Activated T-cell treated with anti-CD3 and anti-CD28 coated beads, Interleukin-2, amount 50 U/mL, for 48 hours (primary cell): ENCODE measurements around the gene ATP5PB.

Experiments
- DNase-seq, 2 experiments: peaks; one replicate each; pipeline ENCODE4 v3.0.0-alpha.2; 2020

The ATP5PB gene

DNA sequence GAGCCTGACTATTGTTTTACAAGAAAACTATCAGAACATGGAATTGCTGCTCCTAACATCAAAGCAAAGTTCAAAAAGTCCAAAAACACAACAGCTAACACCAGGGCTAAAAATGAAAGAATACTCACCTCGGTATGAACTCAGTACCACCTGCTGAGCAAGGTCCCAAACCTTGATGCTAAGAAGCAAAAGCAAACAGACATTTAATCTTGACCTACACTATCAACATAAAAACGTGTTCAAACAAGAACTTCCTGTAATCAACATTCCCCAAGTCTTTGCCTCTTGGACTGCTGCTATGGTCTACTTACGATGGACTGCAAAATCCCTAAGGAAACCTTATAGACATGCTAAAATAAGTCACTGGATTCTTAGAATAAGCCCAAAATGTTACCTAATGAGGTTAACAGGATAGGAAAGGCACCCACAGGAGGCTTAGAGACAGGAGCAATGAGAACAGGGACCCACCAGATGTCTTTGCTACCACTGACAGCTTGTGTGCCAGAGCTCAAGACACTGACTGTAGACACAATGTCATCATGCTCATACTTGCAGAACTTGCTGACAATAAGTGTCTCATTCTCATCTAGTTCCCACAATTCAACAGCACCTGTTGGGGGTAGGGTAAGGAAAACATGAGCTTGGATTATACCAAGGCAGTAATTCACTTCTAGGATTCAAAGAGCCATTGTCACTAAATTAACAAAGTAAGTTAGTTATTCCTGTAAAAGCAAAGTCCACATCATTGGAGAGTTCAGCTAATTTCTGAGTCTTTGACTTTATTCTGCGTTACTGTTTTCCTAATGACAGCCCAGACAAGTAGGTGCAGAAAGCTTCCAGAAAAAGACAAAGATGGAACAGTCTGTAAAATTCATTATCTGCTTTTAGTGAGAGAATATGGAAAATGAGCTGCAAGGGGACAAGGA, 2.0 kb upstream of the ATP5PB start:
- DNase-seq, result no peak

DNA sequence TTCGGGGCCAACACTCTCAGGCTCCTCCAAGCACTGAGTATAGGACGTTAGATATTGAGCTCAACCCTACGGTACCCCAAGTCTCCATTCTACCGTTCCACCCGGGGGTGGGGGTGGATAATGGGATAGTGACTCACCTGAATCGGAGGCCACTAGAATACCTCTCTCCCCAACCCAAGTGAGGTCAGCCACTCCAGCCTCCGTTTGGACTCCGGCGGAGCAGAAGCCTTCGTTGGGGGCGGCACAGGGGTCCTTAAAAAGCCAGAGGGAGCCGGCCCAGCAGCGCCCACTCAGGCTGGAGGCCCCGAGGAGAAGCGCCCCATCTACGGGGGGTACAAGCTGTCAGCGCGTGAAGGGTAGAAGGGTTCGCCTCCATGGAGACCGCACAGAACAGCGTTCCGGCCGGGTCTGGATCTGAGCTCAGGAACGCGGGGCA, 764 bp upstream of the ATP5PB start:
- peak; percentile 58 to 60 for DNase-seq

DNA sequence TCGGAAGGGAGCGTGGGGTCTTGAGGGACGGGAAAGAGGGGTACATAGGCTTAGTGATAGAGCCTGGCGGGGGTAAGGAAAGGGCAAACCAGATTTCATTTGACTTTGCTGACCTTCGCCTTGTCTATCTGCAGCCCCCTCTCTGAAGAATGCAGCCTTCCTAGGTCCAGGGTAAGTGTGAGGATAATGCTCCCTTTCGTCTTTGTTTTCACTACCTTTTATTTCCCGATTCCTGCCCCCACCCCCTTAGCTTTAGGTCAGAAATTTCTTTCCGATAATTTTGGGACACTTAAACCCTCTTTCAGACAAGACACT, 396 bp downstream of the ATP5PB start:
- no peak for DNase-seq

DNA sequence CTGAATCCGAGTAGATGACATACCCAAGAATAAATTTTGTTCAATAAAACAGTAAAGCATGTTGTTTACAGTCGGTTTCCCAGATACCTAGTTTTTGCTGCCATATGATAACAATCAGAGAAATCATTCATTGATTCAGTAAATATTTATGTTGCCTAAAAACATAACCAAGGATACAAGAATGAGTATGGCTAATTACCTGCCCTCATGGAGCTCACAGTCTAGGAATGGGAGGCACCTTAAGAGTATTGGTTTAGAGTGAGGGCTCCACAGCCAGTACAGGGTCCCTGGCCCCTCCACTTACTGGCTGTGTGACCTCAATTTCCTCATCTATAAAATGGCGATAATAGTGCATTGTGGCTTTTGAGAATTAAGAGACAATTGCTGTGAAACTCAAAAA, 921 bp downstream of the ATP5PB start:
- DNase-seq, result no peak

DNA sequence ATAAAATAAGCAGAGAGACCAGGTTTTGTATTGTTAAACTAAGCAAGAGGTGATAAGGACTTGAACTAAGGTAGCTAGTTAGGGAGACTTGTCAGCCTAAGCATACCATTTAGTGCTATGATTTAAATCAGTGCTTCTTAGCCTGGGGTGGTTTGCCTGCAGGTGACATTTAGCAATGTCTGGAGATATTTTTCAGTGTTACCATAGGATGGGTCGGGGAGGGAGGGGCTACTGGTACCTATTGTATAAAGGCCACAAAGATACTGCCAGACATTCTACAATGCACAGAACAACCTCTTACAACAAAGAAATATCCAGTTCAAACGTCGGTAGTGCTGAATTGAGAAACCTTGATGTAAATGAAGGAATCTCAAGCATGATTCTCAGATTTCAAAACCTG, 3.3 kb downstream of the ATP5PB start:
- DNase-seq, result no peak

DNA sequence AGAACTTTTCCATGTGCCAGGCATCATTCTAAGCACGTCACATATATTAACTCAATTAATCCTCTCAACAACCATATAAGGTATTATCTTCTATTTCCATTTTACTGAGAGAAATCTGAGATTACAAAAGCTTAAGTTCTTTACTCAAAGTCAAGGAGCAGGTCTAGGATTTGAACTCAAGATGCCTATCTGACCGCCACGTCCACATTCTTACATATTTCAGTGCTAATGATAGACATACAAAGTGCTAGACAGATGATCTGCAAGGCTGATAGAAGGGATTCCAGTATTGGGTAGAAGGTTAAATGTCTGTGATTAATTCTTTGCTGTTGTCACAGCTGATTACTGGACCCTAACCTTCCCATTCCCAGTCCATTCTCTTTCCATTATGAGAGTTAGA, 4.4 kb downstream of the ATP5PB start:
- no peak for DNase-seq

DNA sequence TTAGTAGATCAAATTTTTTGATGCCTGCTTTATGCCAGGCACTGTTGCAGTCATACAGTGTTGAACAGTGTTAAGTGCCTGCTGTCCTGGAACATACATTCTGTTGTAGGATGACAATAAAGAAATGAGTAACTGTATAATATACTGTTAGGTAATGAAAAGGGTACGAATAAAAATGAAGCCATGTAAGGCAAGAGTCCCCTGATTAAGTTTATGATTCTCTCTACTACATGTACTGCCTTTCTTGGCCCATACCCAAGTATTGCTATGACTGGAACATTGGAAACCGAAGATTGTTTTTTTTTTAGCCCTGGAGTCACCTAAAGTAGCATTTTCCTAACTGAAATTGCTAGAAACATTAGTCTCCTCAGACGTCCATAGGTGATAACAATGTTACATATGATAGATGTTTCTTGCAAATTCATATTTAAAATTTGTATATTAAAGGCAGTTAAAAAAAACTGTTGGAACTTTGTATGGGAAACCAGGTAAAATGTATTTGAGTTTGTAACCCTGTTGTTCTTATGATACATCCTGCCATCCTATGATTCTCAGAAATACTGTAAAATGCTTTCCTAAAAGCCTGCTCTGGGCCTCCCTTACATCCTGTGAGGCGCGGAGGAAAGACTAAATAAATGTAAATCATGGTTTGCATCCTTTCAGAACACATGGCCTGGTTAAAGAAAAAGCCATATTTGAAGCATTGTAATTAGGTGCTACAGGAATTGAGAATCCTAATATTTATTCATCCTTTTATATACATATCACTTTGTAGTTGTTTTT, 5.8 kb downstream of the ATP5PB start:
- no peak for DNase-seq

DNA sequence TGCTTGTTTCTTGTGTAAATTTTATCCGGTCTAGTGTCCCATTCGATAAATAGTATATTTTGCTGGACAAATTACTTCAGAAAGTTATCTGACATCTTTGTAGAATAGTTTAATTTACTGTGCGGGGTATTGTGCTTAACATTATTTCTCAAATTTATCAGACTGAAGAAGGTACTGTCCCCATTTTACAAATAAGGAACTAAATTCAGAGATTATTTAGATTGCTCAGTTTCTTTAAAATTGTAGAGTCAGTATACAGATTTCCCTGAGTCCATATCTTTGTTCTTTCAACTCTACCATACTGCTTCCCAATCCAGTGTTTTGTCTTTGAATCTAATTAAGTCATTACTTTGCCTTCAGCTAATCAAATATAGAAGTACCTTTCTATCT, 6.4 kb downstream of the ATP5PB start:
- no peak for DNase-seq

DNA sequence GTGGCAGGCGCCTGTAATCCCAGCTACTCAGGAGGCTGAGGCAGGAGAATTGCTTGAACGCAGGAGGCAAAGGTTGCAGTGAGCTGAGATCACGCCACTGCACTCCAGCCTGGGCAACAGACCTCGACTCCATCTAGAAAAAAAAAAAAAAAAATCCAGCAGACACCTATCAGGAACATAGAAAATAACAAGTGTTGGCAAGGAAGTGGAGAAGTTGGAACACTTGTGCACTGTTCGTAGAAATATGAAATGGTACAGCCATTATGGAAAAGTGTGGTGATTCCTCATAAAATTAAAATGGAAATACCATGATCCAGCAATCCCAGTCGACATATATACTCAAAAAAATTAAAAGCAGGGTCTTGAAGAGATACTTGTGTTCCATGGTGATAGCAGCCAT, 12.5 kb downstream of the ATP5PB start:
- no peak for DNase-seq

DNA sequence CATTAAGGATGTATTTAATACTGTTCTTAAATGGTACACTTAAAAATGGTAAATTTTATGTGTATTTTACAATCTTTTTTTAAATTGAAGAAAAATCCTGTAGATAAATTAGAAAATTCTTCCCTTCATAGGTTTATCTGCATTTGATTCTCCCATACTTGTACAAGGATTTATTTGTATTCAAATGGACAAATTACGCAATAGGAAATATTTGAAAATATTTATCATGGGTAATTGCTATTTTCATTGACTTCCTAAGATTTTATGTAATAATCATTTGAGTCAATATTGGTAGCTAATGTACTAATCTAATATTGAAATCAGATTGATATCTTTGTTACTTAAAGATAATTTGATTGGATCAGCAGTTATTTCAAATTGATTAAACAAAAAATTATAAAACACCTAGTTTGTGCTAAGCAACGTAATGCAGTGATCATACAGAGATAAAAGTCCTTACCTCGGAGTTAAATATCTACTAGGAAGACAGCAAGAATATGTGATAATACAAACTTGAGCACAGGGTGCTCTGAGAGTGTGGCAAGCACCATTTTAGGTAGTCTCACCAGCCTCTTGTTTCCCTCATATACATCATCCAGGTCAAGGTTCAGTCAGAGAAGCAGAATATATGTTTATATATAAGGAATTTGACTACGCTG, 13.2 kb downstream of the ATP5PB start:
- DNase-seq, result no peak

DNA sequence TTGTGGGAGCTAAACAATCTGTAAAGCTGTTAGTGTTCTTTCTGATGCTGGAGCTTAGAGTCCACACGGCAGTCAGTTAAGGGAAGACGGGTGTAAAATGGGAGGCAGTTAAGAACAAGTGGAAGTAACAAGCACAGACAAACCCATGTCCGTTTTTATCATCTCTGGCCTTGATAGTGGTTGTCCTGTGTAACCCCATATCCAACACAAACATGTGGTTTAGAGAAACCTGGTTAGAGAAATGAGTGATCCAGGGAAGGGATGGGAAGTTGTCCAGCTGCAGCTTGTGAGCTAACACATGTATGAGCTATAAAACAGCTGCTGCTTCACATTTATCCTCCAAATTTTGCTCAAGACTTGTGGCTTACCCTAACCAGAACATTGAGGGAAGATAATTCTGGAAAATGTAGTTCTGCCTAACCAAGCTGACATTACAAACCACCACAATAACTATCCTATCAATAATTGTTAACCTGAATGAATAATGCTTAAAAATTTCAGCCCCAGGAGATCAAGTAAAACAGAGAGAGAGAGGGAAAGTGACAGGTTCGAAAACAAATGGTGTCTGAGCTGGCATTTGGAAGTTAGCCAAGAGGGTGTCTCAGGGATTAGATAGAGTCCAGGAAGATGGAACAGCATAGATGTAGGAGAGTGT, 13.9 kb downstream of the ATP5PB start:
- no peak for DNase-seq

DNA sequence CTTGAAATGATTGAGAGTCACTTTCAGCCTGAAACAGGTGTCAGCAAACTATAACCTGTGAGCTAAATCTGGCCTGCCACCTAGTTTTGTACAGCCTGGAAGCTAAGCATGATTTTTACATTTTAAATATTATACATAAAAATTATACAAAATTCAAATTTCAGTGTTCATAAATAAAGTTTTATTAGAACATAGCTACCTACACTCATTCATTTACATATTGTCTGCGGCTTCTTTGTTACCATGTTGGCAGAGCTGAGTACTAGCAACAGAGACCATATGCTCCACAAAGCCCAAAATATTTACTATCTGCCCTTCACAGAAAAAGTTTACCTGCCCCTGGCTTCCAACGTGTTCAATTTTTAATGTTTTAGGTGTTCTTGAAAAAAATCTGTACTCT, 16.5 kb downstream of the ATP5PB start:
- no peak for DNase-seq

DNA sequence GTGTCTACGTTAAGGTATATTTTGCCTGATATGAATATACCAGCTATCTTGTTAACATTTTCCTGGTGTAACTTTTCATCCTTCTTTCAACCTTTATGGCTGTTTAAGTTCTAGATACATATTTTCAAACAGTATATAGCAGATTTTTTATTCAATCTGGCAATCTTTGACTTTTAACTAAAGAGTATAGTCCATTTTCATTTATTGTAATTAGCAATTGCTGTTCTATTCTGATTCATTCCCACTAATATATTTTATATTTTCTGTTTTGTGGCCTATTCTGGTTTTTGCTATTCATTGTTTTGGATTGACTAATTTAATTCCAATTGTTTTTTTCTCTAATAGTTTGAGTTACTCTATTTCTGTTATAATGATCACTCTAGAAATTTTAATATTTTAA, 17.2 kb downstream of the ATP5PB start:
- no peak for DNase-seq

DNA sequence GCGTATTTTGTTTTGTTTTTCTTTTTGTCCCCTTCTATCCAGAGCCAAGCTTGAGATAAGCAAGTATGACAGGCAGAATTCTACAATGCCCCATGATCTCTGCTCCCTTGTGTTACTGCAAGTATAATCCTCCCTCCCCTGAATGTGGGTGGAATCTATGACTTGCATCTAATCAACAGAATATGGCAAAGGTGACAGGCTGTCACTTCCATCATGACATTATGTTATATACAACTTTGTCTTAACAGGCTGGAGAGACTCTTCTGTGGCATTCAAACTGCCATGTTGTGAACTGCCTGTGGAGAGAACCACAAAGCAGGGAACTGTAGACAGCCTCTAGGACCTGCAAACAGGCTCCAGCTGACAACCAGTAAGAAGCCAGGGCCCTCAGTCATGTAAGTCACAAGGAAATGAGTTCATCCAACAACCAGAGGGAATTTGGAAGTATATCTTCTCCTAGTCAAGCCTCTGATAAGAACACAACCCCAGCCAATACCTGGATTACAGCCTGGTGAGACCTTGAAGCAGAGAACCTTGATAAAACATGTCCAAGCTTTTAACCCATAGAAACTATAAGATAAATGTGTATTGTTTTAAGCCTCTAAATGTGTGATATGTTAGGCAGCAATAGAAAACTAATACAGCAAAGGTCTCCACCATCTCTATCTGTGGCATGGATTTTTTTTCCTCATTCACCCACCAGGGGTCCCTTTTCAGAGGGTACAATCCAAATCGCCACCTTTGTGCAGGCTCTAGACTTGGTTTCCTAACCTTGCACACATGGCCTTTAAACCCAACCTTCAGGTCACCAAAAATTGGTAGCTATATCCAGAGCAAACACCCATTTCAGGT, 18.8 kb downstream of the ATP5PB start:
- no peak for DNase-seq

DNA sequence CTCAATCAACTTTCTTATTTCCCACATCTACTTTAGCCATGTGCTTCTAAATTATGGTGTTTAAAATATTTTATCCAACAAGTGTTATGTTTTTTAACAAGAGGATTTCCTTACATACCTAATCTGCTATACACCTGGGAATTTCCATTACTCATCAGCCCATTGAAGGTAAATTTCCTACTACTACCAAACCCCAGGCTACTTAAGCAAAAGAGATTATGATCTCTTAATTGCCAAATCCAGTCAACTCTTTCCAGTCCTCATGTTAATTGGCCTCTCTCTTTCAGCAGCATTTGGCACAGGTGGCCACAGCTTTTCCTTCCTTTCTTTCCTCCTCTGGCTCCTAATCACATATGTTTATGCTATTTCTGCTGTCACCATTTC, 19.4 kb downstream of the ATP5PB start:
- no peak for DNase-seq

DNA sequence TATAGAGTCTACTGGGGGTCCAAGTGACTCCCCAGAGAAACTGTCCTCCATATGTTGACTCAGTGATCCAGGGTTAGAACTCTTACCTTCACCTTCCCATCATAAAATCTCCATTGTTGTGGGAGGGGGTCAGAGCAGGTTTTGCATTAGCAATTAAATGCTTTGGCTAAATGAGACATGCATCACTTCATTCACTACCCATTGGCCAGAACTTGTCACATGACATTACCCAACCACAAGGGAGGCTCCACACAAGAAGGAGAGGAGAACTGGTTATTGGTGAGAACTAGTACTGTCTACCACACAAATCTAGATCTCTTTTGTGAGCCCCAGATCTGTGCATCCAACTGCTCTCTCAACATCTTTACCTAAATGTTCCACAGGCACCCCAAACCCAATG, 20.3 kb downstream of the ATP5PB start:
- DNase-seq, result no peak

DNA sequence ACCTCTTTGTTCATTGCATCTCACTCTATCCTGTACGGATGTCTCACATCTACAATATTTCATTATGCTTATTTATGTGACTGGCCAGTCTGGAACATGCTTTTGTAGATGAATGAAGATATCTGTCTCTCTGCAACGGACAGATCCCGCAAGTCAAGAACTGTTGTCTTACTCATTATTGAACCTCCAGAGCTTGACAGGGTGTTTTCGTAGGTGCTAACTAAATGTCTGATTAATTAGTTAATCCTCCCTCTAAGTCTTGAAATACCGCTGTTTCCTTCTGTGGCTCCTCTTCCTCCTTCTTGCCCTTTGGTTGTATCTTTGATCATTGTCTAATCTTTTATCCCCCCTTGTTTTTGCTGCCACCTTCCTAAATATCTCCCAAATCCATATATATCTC, 21.3 kb downstream of the ATP5PB start:
- DNase-seq, result no peak

DNA sequence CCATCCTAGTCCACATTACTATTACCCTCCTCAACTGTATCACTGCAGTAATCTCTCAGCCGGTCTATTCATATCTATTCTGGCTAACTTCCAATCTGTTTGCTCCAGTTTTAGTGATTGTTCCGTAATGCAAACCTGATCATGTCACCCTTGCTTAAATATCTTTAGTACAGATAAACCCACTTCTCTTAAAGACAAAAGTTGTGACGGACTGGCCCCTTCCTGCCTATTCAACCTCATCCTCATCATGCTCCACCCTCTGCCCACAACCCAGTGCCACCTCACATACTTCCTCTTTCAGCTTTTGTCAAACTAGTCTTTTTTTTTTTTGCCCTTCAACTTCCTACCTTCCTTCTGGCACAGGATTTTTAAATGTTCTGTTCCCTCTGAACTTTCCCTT, 21.7 kb downstream of the ATP5PB start:
- DNase-seq, result peak; percentile 61 to 66

DNA sequence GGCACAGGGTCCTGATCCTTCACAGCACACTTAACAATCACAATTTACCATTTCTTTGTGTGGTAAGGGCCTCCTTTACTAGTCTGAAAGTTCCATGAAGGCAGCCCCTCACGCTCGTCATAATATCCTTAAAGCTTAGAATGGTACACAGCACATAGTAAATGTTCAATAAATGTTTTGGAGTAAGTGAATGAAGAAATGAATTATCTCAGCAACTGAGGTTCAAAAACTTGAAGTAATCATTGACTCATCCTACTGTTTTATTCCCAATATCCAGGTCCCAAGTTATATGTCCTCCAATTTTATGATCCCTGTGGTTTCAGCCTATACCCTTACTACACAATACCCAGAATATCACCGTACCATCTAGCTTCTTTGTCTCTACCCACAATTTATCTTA, 22.3 kb downstream of the ATP5PB start:
- no peak for DNase-seq

DNA sequence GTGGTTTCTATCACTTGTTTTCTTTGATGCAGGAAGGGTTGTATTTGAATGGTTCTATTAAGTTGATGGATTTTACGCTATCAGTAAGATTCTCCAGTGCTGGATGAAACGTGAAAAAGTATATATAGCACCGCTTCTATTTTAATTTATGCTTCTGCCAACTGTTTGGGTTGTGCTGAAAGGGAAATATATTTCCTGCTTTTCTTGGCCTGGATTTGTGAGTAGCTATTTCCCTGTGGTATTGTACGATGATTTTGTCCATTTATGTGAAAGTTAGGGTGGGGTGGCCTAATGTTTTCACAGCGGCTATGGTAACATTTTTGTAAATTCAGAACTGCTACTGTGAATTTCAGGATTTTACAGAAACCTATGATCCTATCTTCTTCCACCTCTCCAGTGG, 24.8 kb downstream of the ATP5PB start:
- no peak for DNase-seq

DNA sequence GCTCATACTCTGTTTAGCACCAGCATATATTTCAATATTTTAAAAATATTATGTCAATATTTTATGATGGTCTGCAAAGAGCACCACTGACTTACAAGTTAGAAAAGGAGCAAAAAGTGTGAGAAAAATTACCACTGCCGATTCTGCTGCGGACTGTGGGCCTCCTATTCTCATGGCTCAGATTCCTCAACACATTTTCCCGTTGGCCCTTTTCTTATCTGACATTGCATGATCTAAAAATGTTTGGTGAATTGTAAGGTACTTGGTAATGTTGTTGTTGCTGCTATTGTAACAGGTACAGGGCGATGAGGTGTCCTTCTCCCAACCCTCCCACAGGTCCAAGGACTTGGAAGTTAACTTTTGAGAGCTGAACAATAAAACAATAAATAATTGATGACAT, 25.3 kb downstream of the ATP5PB start:
- no peak for DNase-seq

DNA sequence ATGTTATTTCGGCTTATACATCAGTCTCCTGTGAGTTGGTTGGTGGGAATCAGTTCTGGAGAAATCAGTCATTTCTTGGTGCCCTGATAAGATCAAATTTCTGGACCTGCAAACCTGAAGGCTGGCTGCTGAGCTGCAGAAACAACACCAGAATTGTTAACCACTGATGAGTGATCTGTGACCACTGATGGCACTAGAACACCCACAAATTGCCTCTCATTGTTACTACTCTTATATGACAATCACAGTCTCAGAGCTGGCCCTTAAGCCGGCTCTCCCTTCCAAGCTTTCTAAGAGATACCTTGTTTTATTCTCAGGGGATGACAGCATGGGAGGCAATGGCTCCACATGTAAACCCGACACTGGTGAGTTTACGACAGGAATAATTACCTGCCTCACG, 26.4 kb downstream of the ATP5PB start:
- peak; percentile 54 to 62 for DNase-seq
